HepG2 (cell line): ENCODE data around the gene TBC1D10B. TPM values are rescaled to one million over a fixed set of nuclear protein-coding genes. Genes with fewer than 3 reads are reported as not detected.

Source experiments
- ETV5 ChIP-seq: IDR thresholded peaks from 2 replicates; pipeline ENCODE4 v1.6.1; 2018; ENCODE audit warnings: missing biosample characterization, missing genetic modification reagents, inconsistent platforms, borderline replicate concordance
- IKZF1 ChIP-seq: fragments of 450-650 bp; IDR thresholded peaks from 2 replicates; pipeline ENCODE4 v1.7.1; 2016
- KDM2A ChIP-seq: sonication (generic); formaldehyde crosslinking; IDR thresholded peaks from 2 replicates; pipeline ENCODE4 v1.4.0; 2020; ENCODE audit warnings: low read depth, missing genetic modification reagents, borderline replicate concordance
- NR2F1 ChIP-seq, 2 experiments: fragments of 450-650 bp in 1 of 2; formaldehyde crosslinking in 1 of 2; IDR thresholded peaks; 2 replicates each; pipeline versions ENCODE4 v1.5.0 to v1.6.1; 2016 to 2020; ENCODE audit warnings: mild to moderate bottlenecking in 1 of 2, missing compliant biosample characterization in 1 of 2, missing genetic modification reagents in 1 of 2, moderate library complexity in 1 of 2
- PHF5A ChIP-seq: IDR thresholded peaks from one replicate; pipeline ENCODE4 v1.6.1; 2018; ENCODE audit warnings: low read depth, missing genetic modification reagents; ENCODE audit not compliant: unreplicated experiment
- TARDBP ChIP-seq: sonication (generic); formaldehyde crosslinking; IDR thresholded peaks from 2 replicates; pipeline ENCODE4 v1.8.0; 2022; ENCODE audit warnings: mild to moderate bottlenecking, missing genetic modification reagents
- YEATS4 ChIP-seq: sonication (generic); formaldehyde crosslinking; IDR thresholded peaks from 2 replicates; pipeline ENCODE4 v1.4.0; 2020; ENCODE audit warnings: missing genetic modification reagents, borderline replicate concordance
- ZFP1 ChIP-seq: IDR thresholded peaks from 2 replicates; pipeline ENCODE4 v1.6.1; 2016
- ZNF251 ChIP-seq: sonication (generic); formaldehyde crosslinking; IDR thresholded peaks from 2 replicates; pipeline ENCODE4 v1.9.0; 2021; ENCODE audit warnings: mild to moderate bottlenecking, missing genetic modification reagents
- ZNF317 ChIP-seq: sonication (generic); formaldehyde crosslinking; IDR thresholded peaks from 2 replicates; pipeline ENCODE4 v1.5.0; 2020; ENCODE audit warnings: mild to moderate bottlenecking, missing genetic modification reagents
- ZNF510 ChIP-seq: sonication (generic); formaldehyde crosslinking; IDR thresholded peaks from 2 replicates; pipeline ENCODE4 v1.4.0; 2020; ENCODE audit warnings: low read depth, mild to moderate bottlenecking, missing genetic modification reagents
- ZNF7 ChIP-seq: IDR thresholded peaks from 2 replicates; pipeline ENCODE4 v1.6.1; 2016; ENCODE audit warnings: missing biosample characterization, missing genetic modification reagents
- polyA plus RNA-seq, 8 experiments: library from polyadenylated mRNA; depleted of rRNA in 3 of 8; stranded (reverse) in 7 of 8; unstranded in 1 of 8; fragments of >200 nt; fragmentation: Illumina TruSeq in 4 of 8; extraction: Trizol in 4 of 8; gene quantifications; 2 replicates each; pipeline versions ENCODE4 v1.2.1 to v1.2.3, GENCODE V29; 2011 to 2016; ENCODE audit warnings: low read depth in 4 of 8, missing spikeins in 1 of 8, mixed read lengths in 1 of 8; ENCODE audit not compliant: insufficient read depth in 1 of 8
- total RNA-seq, 5 experiments: library from RNA; depleted of rRNA; stranded (reverse); fragments of >200 nt; fragmentation: Illumina TruSeq; extraction: Trizol; gene quantifications; 2 replicates each; pipeline ENCODE4 v1.2.3, GENCODE V29; 2016; ENCODE audit warnings: low read depth in 1 of 5
- TF ChIP-seq, protein P1 (sequence below): sonication (generic); formaldehyde crosslinking; IDR thresholded peaks from 2 replicates; pipeline ENCODE4 v1.4.0; 2020; ENCODE audit warnings: missing genetic modification reagents, borderline replicate concordance
- TF ChIP-seq, protein P2 (sequence below), 2 experiments: fragments of 450-650 bp in 1 of 2; sonication (generic) in 1 of 2; formaldehyde crosslinking; IDR thresholded peaks; 2 replicates each; pipeline versions ENCODE4 v1.5.0 to v1.8.0; 2020 to 2022; ENCODE audit warnings: mild to moderate bottlenecking in 1 of 2, missing genetic modification reagents in 1 of 2
- TF ChIP-seq, protein P3 (sequence below): sonication (generic); formaldehyde crosslinking; IDR thresholded peaks from 2 replicates; pipeline ENCODE4 v1.8.1; 2023; ENCODE audit warnings: mild to moderate bottlenecking, missing genetic modification reagents
- TF ChIP-seq, protein P4 (sequence below): sonication (generic); formaldehyde crosslinking; IDR thresholded peaks from 2 replicates; pipeline ENCODE4 v1.5.1; 2020; ENCODE audit warnings: mild to moderate bottlenecking, missing genetic modification reagents, moderate library complexity
- TF ChIP-seq, protein P5 (sequence below): sonication (generic); formaldehyde crosslinking; IDR thresholded peaks from 2 replicates; pipeline ENCODE4 v1.5.0; 2020; ENCODE audit warnings: missing genetic modification reagents
- TF ChIP-seq, protein P6 (sequence below): sonication (generic); formaldehyde crosslinking; IDR thresholded peaks from 2 replicates; pipeline ENCODE4 v1.5.0; 2020; ENCODE audit warnings: mild to moderate bottlenecking, missing genetic modification reagents, borderline replicate concordance

Gene TBC1D10B
- total and polyA plus RNA-seq, 2 of the 13 experiments (the other 11 are each of a cell fraction or from before 2014, with no cell fraction given) = 15.7 to 24.8 TPM

DNA sequence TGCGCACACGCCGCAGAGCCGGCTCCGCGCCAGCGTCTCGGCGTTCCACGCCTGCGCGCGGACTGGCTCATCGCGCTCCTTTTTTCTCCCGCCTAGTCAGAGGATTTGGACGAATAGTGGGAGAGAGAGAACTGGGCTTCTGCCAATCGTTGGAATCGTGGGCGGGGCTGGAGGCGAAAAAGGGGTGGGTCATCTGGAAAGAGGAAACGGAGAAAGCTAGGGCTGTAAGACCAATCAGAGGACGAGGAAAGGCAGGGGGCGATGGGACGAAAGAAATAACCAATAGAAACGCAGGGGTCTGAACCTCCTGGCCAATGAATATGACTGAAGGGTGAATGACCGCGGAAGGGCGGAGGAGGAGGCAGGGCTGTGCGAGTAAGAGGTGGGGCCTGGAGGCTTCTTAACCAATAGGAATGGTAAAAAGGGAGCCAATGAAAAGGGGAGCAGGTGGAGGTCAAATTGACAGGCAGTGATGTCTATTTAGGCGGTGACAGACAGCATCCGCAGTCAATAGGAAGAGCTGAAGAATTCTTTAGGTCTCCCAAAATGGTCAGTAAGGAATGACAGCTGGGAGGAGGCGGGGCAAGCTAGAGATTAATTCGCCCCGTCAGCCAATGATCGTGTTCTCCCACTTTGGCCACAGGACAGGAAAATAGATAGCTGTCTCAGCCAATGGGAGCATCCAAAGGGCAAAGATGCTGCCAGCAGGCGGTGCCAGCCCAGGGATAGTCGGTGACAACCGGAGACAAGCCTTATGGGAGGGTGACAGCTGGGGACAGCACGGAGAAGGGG is at the start of gene TBC1D10B (continued):
- TF ChIP-seq ZFP1 (CRISPR knock-in tag) (no peak), NR2F1 (CRISPR knock-in tag; IDR thresholded peaks at IDR 0.05) (no peak), ZNF7 (CRISPR knock-in tag) (no peak), ZNF251 (CRISPR knock-in tag) (no peak), PHF5A (CRISPR knock-in tag) (peak; percentile 32), YEATS4 (no peak; the same call in 1 of the 2 replicates), ETV5 (CRISPR knock-in tag) (no peak; the same call in 1 of the 2 replicates), KDM2A (peak; percentile 70), ZNF510 (CRISPR knock-in tag) (no peak), TARDBP (no peak; the same call in 1 of the 2 replicates), ZNF317 (CRISPR knock-in tag) (no peak), IKZF1 (no peak)
- TF ChIP-seq, protein P1, sequence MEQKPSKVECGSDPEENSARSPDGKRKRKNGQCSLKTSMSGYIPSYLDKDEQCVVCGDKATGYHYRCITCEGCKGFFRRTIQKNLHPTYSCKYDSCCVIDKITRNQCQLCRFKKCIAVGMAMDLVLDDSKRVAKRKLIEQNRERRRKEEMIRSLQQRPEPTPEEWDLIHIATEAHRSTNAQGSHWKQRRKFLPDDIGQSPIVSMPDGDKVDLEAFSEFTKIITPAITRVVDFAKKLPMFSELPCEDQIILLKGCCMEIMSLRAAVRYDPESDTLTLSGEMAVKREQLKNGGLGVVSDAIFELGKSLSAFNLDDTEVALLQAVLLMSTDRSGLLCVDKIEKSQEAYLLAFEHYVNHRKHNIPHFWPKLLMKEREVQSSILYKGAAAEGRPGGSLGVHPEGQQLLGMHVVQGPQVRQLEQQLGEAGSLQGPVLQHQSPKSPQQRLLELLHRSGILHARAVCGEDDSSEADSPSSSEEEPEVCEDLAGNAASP (CRISPR knock-in tag) = peak; percentile 67; the same call in 1 of the 2 replicates
- TF ChIP-seq, protein P2, sequence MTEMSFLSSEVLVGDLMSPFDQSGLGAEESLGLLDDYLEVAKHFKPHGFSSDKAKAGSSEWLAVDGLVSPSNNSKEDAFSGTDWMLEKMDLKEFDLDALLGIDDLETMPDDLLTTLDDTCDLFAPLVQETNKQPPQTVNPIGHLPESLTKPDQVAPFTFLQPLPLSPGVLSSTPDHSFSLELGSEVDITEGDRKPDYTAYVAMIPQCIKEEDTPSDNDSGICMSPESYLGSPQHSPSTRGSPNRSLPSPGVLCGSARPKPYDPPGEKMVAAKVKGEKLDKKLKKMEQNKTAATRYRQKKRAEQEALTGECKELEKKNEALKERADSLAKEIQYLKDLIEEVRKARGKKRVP (CRISPR knock-in tag; IDR thresholded peaks at IDR 0.05) = no peak
- TF ChIP-seq, protein P3, sequence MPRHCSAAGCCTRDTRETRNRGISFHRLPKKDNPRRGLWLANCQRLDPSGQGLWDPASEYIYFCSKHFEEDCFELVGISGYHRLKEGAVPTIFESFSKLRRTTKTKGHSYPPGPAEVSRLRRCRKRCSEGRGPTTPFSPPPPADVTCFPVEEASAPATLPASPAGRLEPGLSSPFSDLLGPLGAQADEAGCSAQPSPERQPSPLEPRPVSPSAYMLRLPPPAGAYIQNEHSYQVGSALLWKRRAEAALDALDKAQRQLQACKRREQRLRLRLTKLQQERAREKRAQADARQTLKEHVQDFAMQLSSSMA (CRISPR knock-in tag) = no peak
- TF ChIP-seq, protein P4, sequence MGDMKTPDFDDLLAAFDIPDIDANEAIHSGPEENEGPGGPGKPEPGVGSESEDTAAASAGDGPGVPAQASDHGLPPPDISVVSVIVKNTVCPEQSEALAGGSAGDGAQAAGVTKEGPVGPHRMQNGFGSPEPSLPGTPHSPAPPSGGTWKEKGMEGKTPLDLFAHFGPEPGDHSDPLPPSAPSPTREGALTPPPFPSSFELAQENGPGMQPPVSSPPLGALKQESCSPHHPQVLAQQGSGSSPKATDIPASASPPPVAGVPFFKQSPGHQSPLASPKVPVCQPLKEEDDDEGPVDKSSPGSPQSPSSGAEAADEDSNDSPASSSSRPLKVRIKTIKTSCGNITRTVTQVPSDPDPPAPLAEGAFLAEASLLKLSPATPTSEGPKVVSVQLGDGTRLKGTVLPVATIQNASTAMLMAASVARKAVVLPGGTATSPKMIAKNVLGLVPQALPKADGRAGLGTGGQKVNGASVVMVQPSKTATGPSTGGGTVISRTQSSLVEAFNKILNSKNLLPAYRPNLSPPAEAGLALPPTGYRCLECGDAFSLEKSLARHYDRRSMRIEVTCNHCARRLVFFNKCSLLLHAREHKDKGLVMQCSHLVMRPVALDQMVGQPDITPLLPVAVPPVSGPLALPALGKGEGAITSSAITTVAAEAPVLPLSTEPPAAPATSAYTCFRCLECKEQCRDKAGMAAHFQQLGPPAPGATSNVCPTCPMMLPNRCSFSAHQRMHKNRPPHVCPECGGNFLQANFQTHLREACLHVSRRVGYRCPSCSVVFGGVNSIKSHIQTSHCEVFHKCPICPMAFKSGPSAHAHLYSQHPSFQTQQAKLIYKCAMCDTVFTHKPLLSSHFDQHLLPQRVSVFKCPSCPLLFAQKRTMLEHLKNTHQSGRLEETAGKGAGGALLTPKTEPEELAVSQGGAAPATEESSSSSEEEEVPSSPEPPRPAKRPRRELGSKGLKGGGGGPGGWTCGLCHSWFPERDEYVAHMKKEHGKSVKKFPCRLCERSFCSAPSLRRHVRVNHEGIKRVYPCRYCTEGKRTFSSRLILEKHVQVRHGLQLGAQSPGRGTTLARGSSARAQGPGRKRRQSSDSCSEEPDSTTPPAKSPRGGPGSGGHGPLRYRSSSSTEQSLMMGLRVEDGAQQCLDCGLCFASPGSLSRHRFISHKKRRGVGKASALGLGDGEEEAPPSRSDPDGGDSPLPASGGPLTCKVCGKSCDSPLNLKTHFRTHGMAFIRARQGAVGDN (CRISPR knock-in tag) = peak; percentile 63; the same call in 1 of the 2 replicates
- TF ChIP-seq, protein P5, sequence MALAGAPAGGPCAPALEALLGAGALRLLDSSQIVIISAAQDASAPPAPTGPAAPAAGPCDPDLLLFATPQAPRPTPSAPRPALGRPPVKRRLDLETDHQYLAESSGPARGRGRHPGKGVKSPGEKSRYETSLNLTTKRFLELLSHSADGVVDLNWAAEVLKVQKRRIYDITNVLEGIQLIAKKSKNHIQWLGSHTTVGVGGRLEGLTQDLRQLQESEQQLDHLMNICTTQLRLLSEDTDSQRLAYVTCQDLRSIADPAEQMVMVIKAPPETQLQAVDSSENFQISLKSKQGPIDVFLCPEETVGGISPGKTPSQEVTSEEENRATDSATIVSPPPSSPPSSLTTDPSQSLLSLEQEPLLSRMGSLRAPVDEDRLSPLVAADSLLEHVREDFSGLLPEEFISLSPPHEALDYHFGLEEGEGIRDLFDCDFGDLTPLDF (CRISPR knock-in tag) = peak; percentile 87
- TF ChIP-seq, protein P6, sequence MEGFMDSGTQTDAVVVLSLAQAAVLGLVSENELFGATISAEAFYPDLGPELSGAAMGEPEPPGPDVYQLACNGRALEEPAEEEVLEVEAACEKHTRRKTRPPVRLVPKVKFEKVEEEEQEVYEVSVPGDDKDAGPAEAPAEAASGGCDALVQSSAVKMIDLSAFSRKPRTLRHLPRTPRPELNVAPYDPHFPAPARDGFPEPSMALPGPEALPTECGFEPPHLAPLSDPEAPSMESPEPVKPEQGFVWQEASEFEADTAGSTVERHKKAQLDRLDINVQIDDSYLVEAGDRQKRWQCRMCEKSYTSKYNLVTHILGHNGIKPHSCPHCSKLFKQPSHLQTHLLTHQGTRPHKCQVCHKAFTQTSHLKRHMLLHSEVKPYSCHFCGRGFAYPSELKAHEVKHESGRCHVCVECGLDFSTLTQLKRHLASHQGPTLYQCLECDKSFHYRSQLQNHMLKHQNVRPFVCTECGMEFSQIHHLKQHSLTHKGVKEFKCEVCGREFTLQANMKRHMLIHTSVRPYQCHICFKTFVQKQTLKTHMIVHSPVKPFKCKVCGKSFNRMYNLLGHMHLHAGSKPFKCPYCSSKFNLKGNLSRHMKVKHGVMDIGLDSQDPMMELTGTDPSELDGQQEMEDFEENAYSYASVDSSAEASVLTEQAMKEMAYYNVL (CRISPR knock-in tag) = no peak
